Psoas muscle (tissue), 8 donors: ENCODE measurements around the gene SNRNP27. TPM values are rescaled to one million over a fixed set of nuclear protein-coding genes. Genes with fewer than 3 reads are reported as not detected.

Experiments used
- ATAC-seq, 4 donors: fragments of 200-7000 bp; cut with Tn5 transposase; one replicate each; pipeline ENCODE4 v1.9.1; 2020; ENCODE audit warnings: moderate library complexity in 3 of 4, mild to moderate bottlenecking in 2 of 4
- DNase-seq, 2 donors: peaks; one replicate each; pipeline ENCODE4 v3.0.0-alpha.2; 2020
- H3K27ac ChIP-seq: fragments of 200-600 bp; one replicate; pipeline ENCODE4 v1.8.0; 2022
- H3K27me3 ChIP-seq, 3 donors: fragments of 200-600 bp in 1 of 3; one replicate each; pipeline versions ENCODE4 v1.6.1 to v1.8.0; 2013 to 2022; ENCODE audit warnings: low read length in 2 of 3, mild to moderate bottlenecking in 2 of 3, moderate library complexity in 1 of 3; ENCODE audit not compliant: insufficient read depth in 3 of 3
- H3K36me3 ChIP-seq, 2 donors: fragments of 200-600 bp in 1 of 2; one replicate each; pipeline versions ENCODE4 v1.6.1 to v1.8.0; 2013 to 2022; ENCODE audit warnings: low read depth in 1 of 2, mild to moderate bottlenecking in 1 of 2, moderate library complexity in 1 of 2; ENCODE audit not compliant: insufficient read depth in 1 of 2
- H3K4me1 ChIP-seq: fragments of 200-600 bp; one replicate; pipeline ENCODE4 v1.8.0; 2022
- H3K4me3 ChIP-seq: fragments of 200-600 bp; one replicate; pipeline ENCODE4 v1.8.0; 2022; ENCODE audit warnings: mild to moderate bottlenecking
- H3K9me3 ChIP-seq: fragments of 200-600 bp; one replicate; pipeline ENCODE4 v1.8.0; 2022
- WGBS, 3 donors: extraction: QIAGEN DNeasy Blood & Tissue Kit; methylation state at CpG; one replicate each; pipeline versions ENCODE4 v1.1.6 to v1.1.7; 2013; 5-methylcytosine and 5-hydroxymethylcytosine counted together
- intact Hi-C, 2 donors: fragments of 100-400 bp; cut with DNase I; formaldehyde crosslinking; loops; one replicate each; pipeline versions ENCODE4 v1.11.0 to v1.14.2; 2022
- long read RNA-seq, 2 donors: library from polyadenylated mRNA; unstranded; transcript quantifications; one replicate each; pipeline ENCODE4 v2.0.0, GENCODE V29; 2021
- polyA plus RNA-seq, 3 donors: library from polyadenylated mRNA; stranded (reverse); fragments of 200-250 nt; gene quantifications; one replicate each; pipeline ENCODE4 v1.2.3, GENCODE V29; 2013
- total RNA-seq, 4 donors: library from RNA; stranded (reverse); fragmentation: NEBNext Ultra II Directional in 2 of 4; extraction: Animal tissue kit (Norgen Biotek cat#: 25700) in 2 of 4; gene quantifications; one replicate each; pipeline versions ENCODE4 v1.2.1 to v1.2.4, GENCODE V29; 2021 to 2023
- TF ChIP-seq, protein P1 (sequence below): fragments of 200-600 bp; IDR thresholded peaks from one replicate; pipeline ENCODE4 v1.8.0; 2022; ENCODE audit warnings: antibody characterized with exemption
- donor health status: healthy with polysubstance abuse.
- donor health status: DM: no; HTN: no; CAD: no; lungs with moderate emphysema.
- donor health status: Bipolar disorder and iron deficiency.
- donor health status: healthy.
- donor health status: DM: yes; HTN: yes; CAD: no.
- donor health status: DM: no; HTN: no; CAD: no.
- donor health status: DM: no; HTN: no; CAD: no.
- donor health status: DM: yes; HTN: yes; CAD: no.

SNRNP27 gene, protein sequence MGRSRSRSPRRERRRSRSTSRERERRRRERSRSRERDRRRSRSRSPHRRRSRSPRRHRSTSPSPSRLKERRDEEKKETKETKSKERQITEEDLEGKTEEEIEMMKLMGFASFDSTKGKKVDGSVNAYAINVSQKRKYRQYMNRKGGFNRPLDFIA
- total RNA-seq (100 to 1,000 TPM in 1 of 4 donors, 10 to 100 TPM in 3; 78.7 to 113 (median 90.2) TPM), polyA plus RNA-seq (100 to 1,000 TPM in 1 of 3 donors, 10 to 100 TPM in 2; 75.9 to 215 (median 83.3) TPM)
- long read RNA-seq, donor 1, transcript SNRNP27-201 (6 exons, 1,802 nt): major isoform, 33 of 39 reads
- long read RNA-seq, donor 1, partial matches to known transcripts: 5 of 39 reads
- long read RNA-seq, donor 1, other reads (novel, unspliced or antisense): 0 of 39 reads
- long read RNA-seq, donor 2, transcript SNRNP27-201 (6 exons, 1,802 nt): major isoform, 79 of 95 reads
- long read RNA-seq, donor 2, transcript SNRNP27-203 (7 exons, 766 nt): minor isoform, 7 of 95 reads
- long read RNA-seq, donor 2, partial matches to known transcripts: 8 of 95 reads
- long read RNA-seq, donor 2, other reads (novel, unspliced or antisense): 1 of 95 reads

DNA sequence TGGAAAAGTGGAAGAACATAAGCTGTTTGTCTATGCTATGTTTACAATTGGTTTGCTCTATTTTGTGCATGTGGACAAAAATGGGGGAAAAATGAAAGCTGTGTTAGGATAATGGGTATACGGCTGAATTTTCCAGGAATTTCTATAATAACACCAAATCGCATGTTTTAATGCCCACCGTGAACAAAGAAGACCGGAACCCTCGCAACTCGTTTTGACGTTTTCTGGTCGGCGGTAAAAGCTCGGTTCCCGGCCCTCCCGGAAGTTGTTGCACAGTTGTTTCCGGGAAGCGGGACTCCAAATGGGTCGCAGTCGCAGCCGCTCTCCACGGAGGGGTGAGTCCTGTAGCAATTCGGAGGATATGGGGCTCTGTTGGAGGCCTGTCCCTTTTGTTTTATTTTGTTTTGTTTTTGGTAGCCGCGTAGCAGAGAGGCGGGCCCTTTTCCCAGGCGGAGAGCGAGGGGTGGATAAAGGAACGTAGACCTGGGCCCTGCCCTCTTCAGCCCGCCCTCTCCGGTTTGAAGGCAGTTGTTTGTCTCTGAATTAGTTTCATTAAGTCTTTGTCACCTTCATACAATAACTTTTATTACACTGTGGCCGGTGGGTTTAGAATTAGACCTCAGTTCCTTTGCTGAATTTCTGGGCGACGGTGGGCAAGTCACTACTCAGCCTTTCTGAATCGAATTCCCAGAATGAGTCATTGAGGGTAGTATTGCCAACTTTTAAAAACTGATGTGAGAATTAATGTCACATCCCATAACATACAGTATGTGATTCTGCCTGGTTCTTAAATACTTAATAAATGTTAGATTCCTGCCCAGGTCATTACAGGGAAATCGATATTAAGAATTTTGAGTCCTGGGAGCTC lies at the start of gene SNRNP27:
SNRNP27 (plus strand) TSS at position 273 of the 868 bp plus-strand sequence; CDS start at position 302, 29 bp downstream.
- intact Hi-C loops: loop anchor here in 1 of 2 donors (10.0 kb wide), 1 partner anchor 351 kb away; the partner anchor contains the start of gene TIA1
- H3K27me3 ChIP-seq: no peaks in the 10 kb centered on the region
- 0% methylated on average over 32 of the region's 32 CpGs for WGBS, 3 donors
- H3K27ac ChIP-seq: peak within 1 kb of the TSS; percentile 88
- TF ChIP-seq, protein P1, sequence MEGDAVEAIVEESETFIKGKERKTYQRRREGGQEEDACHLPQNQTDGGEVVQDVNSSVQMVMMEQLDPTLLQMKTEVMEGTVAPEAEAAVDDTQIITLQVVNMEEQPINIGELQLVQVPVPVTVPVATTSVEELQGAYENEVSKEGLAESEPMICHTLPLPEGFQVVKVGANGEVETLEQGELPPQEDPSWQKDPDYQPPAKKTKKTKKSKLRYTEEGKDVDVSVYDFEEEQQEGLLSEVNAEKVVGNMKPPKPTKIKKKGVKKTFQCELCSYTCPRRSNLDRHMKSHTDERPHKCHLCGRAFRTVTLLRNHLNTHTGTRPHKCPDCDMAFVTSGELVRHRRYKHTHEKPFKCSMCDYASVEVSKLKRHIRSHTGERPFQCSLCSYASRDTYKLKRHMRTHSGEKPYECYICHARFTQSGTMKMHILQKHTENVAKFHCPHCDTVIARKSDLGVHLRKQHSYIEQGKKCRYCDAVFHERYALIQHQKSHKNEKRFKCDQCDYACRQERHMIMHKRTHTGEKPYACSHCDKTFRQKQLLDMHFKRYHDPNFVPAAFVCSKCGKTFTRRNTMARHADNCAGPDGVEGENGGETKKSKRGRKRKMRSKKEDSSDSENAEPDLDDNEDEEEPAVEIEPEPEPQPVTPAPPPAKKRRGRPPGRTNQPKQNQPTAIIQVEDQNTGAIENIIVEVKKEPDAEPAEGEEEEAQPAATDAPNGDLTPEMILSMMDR: no peak
- peaks cover 6 to 39% of the 10 kb centered on the region in 2 donors for H3K36me3 ChIP-seq
- DNase-seq (peak; percentile 79 to 89), ATAC-seq (peak; percentile 91 to 95 (median 92))
- no peaks in the 10 kb centered on the region for H3K9me3 ChIP-seq
- H3K4me1 ChIP-seq: peaks cover 22% of the 10 kb centered on the region
- H3K4me3 ChIP-seq: peak within 1 kb of the TSS; percentile 72

DNA sequence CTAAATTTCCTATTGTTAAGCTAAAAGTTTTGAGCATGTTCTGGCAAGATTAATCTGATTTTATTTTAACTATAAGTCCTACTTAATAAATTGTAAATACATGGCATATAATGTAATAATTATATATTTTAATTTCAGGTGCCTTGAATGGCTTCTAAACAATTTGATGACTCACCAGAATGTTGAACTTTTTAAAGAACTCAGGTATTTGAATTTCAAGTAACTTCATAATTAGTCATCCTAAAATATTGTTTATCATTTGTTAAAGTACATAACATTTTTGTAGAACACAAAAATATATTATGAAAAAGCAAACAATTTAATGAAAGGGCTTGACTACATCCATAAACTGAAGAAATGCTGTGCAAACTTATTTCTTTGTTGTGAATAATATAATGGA lies 49.8 kb upstream of the SNRNP27 start:
- H3K4me3 ChIP-seq: no peak overlapping the region
- ATAC-seq (no peak), DNase-seq (no peak)
- TF ChIP-seq, protein P1: no peak
- no peak overlapping the region for H3K27ac ChIP-seq
- H3K27me3 ChIP-seq: no peaks in the 10 kb centered on the region
- intact Hi-C loops: no loop called here
- H3K4me1 ChIP-seq: no peaks in the 10 kb centered on the region
- no peaks in the 10 kb centered on the region for H3K9me3 ChIP-seq
- H3K36me3 ChIP-seq: peaks cover 0 to 82% of the 10 kb centered on the region in 2 donors

DNA sequence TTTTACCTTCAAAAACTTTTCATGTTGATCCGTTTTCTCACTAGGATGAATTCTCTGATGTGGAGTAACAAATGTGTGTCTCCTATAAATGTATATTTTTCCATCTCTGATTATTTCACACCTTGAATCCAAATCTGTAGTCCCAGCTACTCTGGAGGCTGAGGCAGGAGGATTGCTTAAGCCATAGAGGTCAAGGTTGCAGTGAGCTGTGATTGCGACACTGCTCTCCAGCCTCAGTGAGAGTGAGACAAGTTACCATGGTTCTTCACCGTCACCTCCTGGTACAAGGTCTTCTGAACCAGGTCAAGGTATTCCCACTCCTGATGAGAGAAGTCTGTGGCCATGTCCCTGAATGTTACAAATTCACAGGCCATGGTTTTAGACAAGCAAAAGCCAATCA lies 49.2 kb upstream of the SNRNP27 start:
- ATAC-seq (no peak), DNase-seq (no peak)
- no peaks in the 10 kb centered on the region for H3K27me3 ChIP-seq
- no peak overlapping the region for H3K4me3 ChIP-seq
- WGBS, 3 donors: 97 to 98% (median 97%) methylated on average over 3 of the region's 3 CpGs
- TF ChIP-seq, protein P1: no peak
- peaks cover 0 to 85% of the 10 kb centered on the region in 2 donors for H3K36me3 ChIP-seq
- no peak overlapping the region for H3K27ac ChIP-seq
- no peaks in the 10 kb centered on the region for H3K9me3 ChIP-seq
- H3K4me1 ChIP-seq: no peaks in the 10 kb centered on the region
- intact Hi-C loops: no loop called here

DNA sequence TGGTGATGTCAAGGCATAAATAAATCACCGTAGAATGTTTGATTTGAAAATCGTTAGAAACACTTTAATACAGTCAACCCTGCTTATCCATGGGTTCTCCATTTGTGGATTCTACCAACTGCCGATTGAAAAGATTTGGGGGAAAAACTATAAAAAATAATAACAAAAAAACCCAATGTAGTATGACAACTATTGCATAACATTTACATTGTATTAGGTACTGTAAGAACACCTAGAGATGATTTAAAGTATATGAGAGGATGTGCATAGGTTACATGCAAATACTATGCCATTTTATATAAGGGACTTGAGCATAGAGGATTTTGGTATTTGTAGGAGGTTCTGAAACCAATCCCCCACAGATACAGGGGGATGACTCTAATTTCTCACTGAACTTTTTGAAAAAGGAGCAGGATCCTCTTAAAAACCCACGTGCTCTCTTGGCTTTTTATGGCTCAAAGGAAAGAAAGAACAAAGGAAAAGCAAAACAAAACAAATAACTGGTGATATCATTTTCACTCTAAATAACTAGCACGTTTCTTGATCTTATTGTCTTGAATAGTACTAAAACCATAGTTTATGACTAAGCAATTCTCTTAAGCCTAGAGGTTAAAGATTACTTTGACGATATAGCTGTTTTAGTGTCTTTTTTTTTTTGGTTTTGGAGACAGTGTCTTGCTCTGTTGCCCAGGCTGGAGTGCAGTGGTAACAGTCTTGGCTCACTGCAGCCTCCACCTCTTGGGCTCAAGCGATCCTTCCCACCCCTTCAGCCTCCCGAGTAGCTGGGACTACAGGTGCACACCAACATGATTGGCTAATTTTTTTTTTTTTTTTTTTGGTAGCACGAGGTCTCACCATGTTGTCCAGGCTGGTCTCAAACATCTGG lies 47.3 kb upstream of the SNRNP27 start:
- Histone ChIP-seq H3K4me1 (no peaks in the 10 kb centered on the region), H3K27ac (no peak overlapping the region), H3K36me3 (peaks cover 3 to 86% of the 10 kb centered on the region in 2 donors), H3K9me3 (no peaks in the 10 kb centered on the region), H3K4me3 (no peak overlapping the region), H3K27me3 (no peaks in the 10 kb centered on the region)
- ATAC-seq (no peak), DNase-seq (no peak)
- intact Hi-C loops: no loop called here
- TF ChIP-seq, protein P1: no peak
- 88 to 89% (median 88%) methylated on average over 9 of the region's 9 CpGs for WGBS, 3 donors
